ENCODE measurements around the gene KCNT2.

The KCNT2 gene

DNA sequence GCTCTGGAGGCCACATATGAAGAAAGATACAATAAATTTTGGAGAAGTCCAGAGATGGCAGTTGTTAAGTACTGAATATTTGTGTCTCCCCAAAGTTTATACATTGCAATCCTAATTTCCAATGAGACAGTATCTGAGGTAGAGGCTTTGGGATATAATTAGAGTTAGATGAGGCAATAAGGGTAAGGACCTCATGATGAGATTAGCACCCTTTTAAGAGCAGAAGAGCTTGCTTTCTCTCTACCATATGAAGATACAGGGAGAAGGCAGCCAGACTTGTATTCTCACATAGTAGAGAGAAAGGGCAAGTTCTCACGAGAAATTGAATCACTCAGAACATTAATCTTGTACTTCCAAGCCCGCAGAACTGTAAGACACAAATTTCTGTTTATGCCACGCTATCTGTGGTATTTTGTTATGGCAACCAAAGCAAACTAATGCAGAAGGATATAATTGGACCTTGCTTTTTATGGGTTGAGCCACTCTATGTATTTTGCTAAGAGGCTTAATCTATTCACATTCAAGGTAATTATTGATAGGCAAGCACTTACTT lies 430.1 kb downstream of the KCNT2 start:
- DNase-seq: no peak

Data from suppressor macrophage (primary cell).